ENCODE data around the gene PLSCR1.

- TF ChIP-seq CTCF (IDR thresholded peaks at IDR 0.05) (no peak), POLR2AphosphoS5 (IDR thresholded peaks at IDR 0.05) (no peak), EP300 (IDR thresholded peaks at IDR 0.05) (no peak)
These were observed 13.8 kb downstream of the PLSCR1 start for GRCh38 chr3:146530609-146531008.
